DOHH2 (cell line): ENCODE results near the gene MFAP3.

Experiments used
- CTCF ChIP-seq: fragments of 200-600 bp; sonication (generic); IDR thresholded peaks from one replicate; pipeline ENCODE4 v1.5.1; 2014; ENCODE audit warnings: antibody characterized with exemption, mild to moderate bottlenecking, low read depth, low read length; ENCODE audit not compliant: poor library complexity, severe bottlenecking
- EZH2phosphoT487 ChIP-seq: fragments of 200-600 bp; sonication (generic); IDR thresholded peaks from 2 replicates; pipeline ENCODE4 v1.6.1; 2017; ENCODE audit warnings: borderline replicate concordance, mild to moderate bottlenecking, antibody characterized with exemption, low read length, moderate library complexity, mixed read lengths

- TF ChIP-seq CTCF (no peak), EZH2phosphoT487 (no peak)
Observed at GRCh38 chr5:154084062-154084639, 45.4 kb downstream of the MFAP3 start.
